Effector memory CD4-positive, alpha-beta T cell (primary cell): ENCODE data around the gene FAS.

Experiments used
- DNase-seq, 3 donors: peaks; one replicate each; pipeline ENCODE4 v3.0.0-alpha.2; 2020
- H3K27ac ChIP-seq: 2 replicates; pipeline ENCODE4 v1.7.0; 2013; ENCODE audit warnings: mild to moderate bottlenecking, low read length, moderate library complexity; ENCODE audit not compliant: insufficient read depth, poor library complexity, severe bottlenecking
- H3K27me3 ChIP-seq: replicated peaks from 2 replicates; pipeline ENCODE4 v1.7.0; 2013; ENCODE audit warnings: mild to moderate bottlenecking, low read length; ENCODE audit not compliant: insufficient read depth, control insufficient read depth, poor library complexity, severe bottlenecking
- H3K36me3 ChIP-seq: 2 replicates; pipeline ENCODE4 v1.7.0; 2013; ENCODE audit warnings: mild to moderate bottlenecking, low read length, moderate library complexity; ENCODE audit not compliant: control insufficient read depth, insufficient read depth
- H3K4me1 ChIP-seq: 2 replicates; pipeline ENCODE4 v1.7.0; 2013; ENCODE audit warnings: low read length, mild to moderate bottlenecking; ENCODE audit not compliant: control insufficient read depth, insufficient read depth, poor library complexity, severe bottlenecking
- H3K4me3 ChIP-seq: 2 replicates; pipeline ENCODE4 v1.7.0; 2013; ENCODE audit warnings: low read length, low read depth, mild to moderate bottlenecking; ENCODE audit not compliant: insufficient read depth, poor library complexity, severe bottlenecking
- H3K9me3 ChIP-seq: 2 replicates; pipeline ENCODE4 v1.7.0; 2013; ENCODE audit warnings: mild to moderate bottlenecking, low read length, moderate library complexity; ENCODE audit not compliant: control insufficient read depth

The FAS gene

GRCh38 chr10:89029181-89029580 is 38.6 kb downstream of the FAS start:
- DNase-seq = no peak
- no peak overlapping the region for H3K27ac ChIP-seq
- H3K27me3 ChIP-seq = no peaks in the 10 kb centered on the region

GRCh38 chr10:89029785-89030437 is 39.3 kb downstream of the FAS start:
- peak; percentile 23 to 56 (median 28) for DNase-seq
- Histone ChIP-seq H3K36me3 (no peaks in the 10 kb centered on the region), H3K27me3 (no peaks in the 10 kb centered on the region), H3K27ac (no peak overlapping the region), H3K9me3 (no peaks in the 10 kb centered on the region), H3K4me3 (no peak overlapping the region), H3K4me1 (no peaks in the 10 kb centered on the region)

More at GRCh38 chr10:89029181-89029580, 38.6 kb downstream of the FAS start:
- Histone ChIP-seq H3K4me1 (no peaks in the 10 kb centered on the region), H3K4me3 (no peak overlapping the region), H3K9me3 (no peaks in the 10 kb centered on the region), H3K36me3 (no peaks in the 10 kb centered on the region)

DNA sequence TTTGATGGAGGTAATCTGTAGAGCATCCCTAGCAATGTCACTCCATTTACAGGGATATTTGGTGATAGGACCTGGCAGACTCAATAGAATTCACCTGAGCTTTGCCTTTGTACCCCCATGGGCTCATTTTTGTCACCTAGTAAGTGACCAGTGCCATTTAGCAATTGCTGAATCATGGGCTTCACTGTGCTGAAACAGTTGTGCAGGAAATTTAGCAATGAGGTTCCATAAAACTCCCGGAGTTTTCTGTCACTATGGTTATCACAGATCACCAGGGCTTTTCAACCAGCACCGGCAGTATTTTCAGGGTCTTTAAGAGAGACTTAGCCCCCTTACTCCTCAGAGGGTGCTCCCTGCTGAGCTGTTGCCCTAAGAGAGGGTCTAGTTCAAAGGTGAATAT is 40.2 kb downstream of the FAS start:
- Histone ChIP-seq H3K36me3 (no peaks in the 10 kb centered on the region), H3K27ac (no peak overlapping the region)
- no peak for DNase-seq

DNA sequence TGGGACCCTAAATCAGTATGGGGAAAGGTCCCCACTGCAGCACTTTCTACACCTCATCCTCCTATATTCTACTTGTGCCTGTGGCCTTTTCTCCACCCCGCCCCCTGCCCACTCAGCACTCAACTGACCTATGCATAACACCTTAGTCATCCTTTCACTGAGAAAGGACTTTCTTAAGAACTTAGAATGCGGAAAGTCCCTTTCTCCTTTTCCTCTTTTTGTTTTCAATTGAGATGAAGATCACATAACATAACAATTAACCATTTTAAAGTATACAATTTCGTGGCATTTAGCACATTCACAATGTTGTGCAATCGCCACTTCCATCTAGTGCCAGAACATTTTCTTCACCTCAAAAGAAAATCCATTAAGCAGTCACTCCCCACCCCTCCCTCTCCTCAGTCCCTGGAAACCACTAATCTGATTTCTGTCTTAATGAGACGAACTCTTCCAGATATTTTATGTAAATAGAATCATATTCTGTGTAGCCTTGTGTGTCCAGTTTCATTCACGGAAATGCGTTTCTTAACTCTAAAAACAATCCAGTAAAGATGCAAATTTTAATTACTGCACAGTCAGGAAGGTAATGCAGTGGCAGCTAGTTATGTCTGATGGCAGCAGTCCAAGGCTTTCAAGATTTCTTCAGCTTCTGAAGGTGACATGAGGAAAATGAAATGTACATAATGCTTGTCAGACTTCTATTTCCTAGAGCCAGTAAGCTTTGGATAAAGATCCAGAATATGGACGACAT is 41.7 kb downstream of the FAS start:
- H3K9me3 ChIP-seq = no peaks in the 10 kb centered on the region
- H3K4me1 ChIP-seq = no peaks in the 10 kb centered on the region
- H3K27me3 ChIP-seq = no peaks in the 10 kb centered on the region
- no peaks in the 10 kb centered on the region for H3K36me3 ChIP-seq
- H3K4me3 ChIP-seq = no peak overlapping the region
- H3K27ac ChIP-seq = no peak overlapping the region
- no peak for DNase-seq

More for the DNA sequence above, 40.2 kb downstream of the FAS start:
- Histone ChIP-seq H3K9me3 (no peaks in the 10 kb centered on the region), H3K4me3 (no peak overlapping the region), H3K4me1 (no peaks in the 10 kb centered on the region), H3K27me3 (no peaks in the 10 kb centered on the region)

DNA sequence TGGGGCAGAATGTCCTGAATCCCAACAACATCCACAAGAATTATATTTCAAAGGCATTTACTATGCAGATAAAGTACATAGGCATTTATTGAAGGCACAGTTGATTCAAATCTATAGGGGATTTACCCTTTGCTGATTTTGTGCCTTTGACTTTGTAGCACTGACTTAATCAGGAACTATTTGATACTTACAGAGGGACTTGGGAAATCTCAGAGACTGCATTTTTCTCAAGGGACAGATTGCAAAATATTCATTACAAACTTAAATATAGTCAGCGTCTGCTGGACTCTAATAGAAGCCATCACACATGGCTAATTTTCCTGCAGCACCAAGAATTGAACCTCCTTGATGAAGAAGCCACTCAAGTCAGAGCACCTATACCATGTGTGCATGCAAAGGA is 44.9 kb downstream of the FAS start:
- no peak overlapping the region for H3K4me3 ChIP-seq
- no peaks in the 10 kb centered on the region for H3K27me3 ChIP-seq
- H3K36me3 ChIP-seq = no peaks in the 10 kb centered on the region
- no peaks in the 10 kb centered on the region for H3K4me1 ChIP-seq
- no peak overlapping the region for H3K27ac ChIP-seq
- no peak for DNase-seq
- no peaks in the 10 kb centered on the region for H3K9me3 ChIP-seq

DNA sequence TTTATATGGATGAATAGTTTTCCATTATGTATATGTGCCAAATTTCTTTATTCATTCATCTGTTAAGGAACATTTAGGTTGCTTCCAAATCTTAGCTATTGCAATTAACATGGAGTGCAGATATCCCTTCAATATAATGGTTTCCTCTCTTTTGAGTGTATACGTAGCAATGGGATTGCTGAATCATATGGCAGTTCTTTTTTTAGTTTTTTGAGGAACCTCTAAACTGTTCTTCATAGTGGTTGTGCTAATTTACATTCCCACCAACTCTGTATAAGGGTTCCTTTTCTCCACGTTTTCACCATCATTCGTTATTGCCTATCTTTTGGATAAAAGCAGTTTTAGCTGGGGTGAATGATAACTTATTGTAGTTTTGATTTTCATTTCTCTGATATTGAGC is 46.5 kb downstream of the FAS start:
- no peak overlapping the region for H3K4me3 ChIP-seq
- no peak overlapping the region for H3K27ac ChIP-seq
- no peaks in the 10 kb centered on the region for H3K4me1 ChIP-seq
- H3K9me3 ChIP-seq = no peaks in the 10 kb centered on the region
- H3K27me3 ChIP-seq = no peaks in the 10 kb centered on the region
- peaks cover 3% of the 10 kb centered on the region for H3K36me3 ChIP-seq
- DNase-seq = no peak

DNA sequence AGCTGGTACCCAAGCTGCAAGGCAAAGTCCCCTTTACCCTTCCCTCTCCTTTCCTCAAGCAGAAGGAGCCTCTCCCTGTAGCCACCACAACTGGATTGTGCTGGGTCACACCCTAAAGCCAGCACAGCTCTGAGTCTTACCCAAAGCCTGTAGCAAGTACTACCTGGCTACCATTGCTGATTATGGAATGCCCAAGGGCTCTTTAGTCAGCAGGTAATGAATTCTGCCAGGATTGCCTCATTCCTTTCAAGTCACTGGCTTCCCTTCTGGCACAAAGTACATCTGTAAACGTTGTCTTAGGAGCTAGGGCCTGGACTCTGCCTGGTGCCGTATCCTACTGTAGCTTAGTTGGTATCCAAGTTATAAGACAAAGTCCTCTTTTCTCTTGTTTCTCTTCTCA is 52.0 kb downstream of the FAS start:
- peaks cover 3% of the 10 kb centered on the region for H3K36me3 ChIP-seq
- no peak overlapping the region for H3K27ac ChIP-seq
- H3K4me3 ChIP-seq = no peak overlapping the region
- DNase-seq = no peak
- no peaks in the 10 kb centered on the region for H3K9me3 ChIP-seq
- no peaks in the 10 kb centered on the region for H3K4me1 ChIP-seq
- no peaks in the 10 kb centered on the region for H3K27me3 ChIP-seq

GRCh38 chr10:89043052-89043451 is 52.5 kb downstream of the FAS start:
- no peaks in the 10 kb centered on the region for H3K9me3 ChIP-seq
- H3K4me1 ChIP-seq = no peaks in the 10 kb centered on the region
- no peak for DNase-seq
- no peak overlapping the region for H3K4me3 ChIP-seq
- peaks cover 3% of the 10 kb centered on the region for H3K36me3 ChIP-seq
- H3K27me3 ChIP-seq = no peaks in the 10 kb centered on the region
- no peak overlapping the region for H3K27ac ChIP-seq

DNA sequence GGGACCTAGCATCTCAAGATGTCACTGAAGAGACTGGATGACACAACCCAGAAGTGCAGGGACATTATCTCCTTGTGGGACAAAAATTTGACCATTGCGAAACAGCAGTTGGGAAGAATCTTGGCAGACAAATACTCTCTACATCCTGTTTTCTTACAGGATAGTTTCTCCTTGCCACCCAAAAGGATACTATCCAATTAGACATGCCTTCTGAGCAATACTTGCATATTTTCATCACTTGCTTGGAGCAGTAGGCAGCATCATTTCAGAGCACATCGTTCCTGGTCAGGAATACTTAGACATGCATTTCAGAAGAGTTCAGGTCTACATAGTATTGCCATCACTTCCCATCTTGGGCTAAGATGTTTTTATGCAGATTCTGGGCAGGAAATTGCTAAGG is 56.8 kb downstream of the FAS start:
- Histone ChIP-seq H3K4me3 (no peak overlapping the region), H3K27me3 (no peaks in the 10 kb centered on the region), H3K4me1 (no peaks in the 10 kb centered on the region), H3K9me3 (no peaks in the 10 kb centered on the region), H3K27ac (no peak overlapping the region), H3K36me3 (no peaks in the 10 kb centered on the region)
- DNase-seq = no peak

DNA sequence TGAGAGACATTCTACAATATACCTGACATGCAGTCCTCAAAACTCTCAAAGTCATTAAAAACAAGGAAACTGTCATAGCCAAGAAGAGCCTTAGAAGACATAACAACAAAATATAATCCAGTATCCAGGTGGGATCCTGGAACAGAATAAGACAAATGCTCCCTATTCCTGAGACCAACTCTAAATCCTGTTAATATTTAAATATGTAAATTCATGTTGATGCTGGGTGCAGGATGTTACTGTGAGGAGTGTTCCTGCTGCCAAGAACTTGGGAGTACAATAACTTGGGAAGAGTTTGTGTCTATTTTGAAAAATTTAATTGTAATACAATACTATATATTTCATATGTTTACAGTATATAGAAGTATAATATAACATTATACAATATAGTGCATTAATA is 61.0 kb downstream of the FAS start:
- H3K27me3 ChIP-seq = no peaks in the 10 kb centered on the region
- DNase-seq = no peak
- no peaks in the 10 kb centered on the region for H3K9me3 ChIP-seq
- no peak overlapping the region for H3K27ac ChIP-seq
- no peaks in the 10 kb centered on the region for H3K4me1 ChIP-seq
- H3K4me3 ChIP-seq = no peak overlapping the region
- H3K36me3 ChIP-seq = no peaks in the 10 kb centered on the region
